Activated naive CD4-positive, alpha-beta T cell treated with anti-CD3 and anti-CD28 coated beads, Interleukin-2, amount 10 ng/mL, durations not matched to agents 7 days and 5 days (primary cell): ENCODE data around the gene CSNK1E.
"Not testable (repeated sequence)": the region's sequence is repeated elsewhere in the genome, so short reads cannot be mapped to it uniquely, and the experiment has no call there.

Experiments used
- CTCF ChIA-PET: fragments of 350-600 bp; sonication (Branson Sonifier 250); formaldehyde crosslinking; loops from one replicate; lab custom pipeline; 2021; ENCODE audit warnings: antibody characterized with exemption; lab: Charles Lee
- DNase-seq: peaks from one replicate; pipeline ENCODE4 v3.0.0-alpha.2; 2020
- H3K27ac Mint-ChIP-seq: one replicate; pipeline ENCODE4 v1.8.0; 2021; ENCODE audit warnings: mild to moderate bottlenecking, moderate library complexity, mixed read lengths
- H3K27me3 Mint-ChIP-seq: one replicate; pipeline ENCODE4 v1.8.0; 2021; ENCODE audit warnings: mild to moderate bottlenecking, mixed read lengths
- H3K36me3 Mint-ChIP-seq: one replicate; pipeline ENCODE4 v1.8.0; 2021; ENCODE audit warnings: mixed read lengths
- H3K4me1 Mint-ChIP-seq: one replicate; pipeline ENCODE4 v1.8.0; 2021; ENCODE audit warnings: mixed read lengths
- H3K4me3 Mint-ChIP-seq: one replicate; pipeline ENCODE4 v1.8.0; 2021; ENCODE audit warnings: mild to moderate bottlenecking, moderate library complexity, mixed read lengths
- H3K9me3 Mint-ChIP-seq: one replicate; pipeline ENCODE4 v1.8.0; 2021; ENCODE audit warnings: mixed read lengths

The CSNK1E gene

DNA sequence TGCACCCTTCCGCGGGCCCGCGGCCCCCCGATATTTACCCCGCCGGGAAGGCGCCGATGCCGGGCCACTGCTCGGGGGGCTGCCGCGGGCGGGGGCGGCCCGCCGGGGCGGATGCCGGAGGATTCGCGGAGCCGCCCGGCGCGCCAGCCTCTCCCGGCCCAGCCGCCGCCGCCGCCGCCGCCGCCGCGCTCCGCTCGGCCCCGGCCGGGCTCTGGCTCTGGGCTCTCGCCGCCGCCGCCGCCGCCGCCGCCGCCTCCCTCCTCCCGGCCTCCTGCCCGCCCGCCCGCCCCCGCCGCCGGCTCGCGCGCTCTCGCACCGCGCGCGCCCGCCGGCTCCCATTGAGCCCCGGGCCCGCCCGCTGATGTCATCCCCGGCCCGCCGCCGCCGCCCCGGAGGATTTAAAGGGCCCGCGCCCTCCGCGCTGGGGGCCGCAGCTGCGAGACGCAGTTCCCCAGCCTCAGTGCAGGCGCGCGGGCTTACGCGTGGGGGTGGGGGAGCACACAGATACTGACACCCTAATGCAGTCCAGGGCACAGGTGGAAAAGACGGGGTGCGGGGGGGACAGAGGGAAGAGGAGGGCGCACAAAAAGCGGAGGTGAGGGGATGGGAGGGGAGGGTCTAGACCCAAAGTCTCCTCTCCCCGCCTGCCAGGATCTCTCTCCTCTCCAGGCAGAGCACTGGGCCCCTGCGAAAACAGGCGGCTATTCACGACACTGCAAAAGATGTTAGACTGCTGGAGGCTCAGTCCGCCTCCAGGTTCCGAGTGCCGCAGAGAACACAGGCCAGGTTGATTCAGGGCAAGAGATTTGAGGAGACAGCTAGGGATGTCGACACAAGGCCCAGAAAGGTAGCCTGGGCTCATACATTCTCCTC is at the start of gene CSNK1E:
TSS of gene CSNK1E (minus strand) at position 312 of the 873 bp plus-strand sequence. CDS start 3,276 bp downstream, outside the sequence.
- Mint-ChIP-seq H3K4me3 (peak within 1 kb of the TSS; percentile 83), H3K4me1 (peaks cover 54% of the 10 kb centered on the region)
- CTCF ChIA-PET: interaction anchor here (0.8 kb wide), 1 partner anchor 11 kb away, joined by 3 read pairs; no protein-coding TSS in a partner anchor

DNA sequence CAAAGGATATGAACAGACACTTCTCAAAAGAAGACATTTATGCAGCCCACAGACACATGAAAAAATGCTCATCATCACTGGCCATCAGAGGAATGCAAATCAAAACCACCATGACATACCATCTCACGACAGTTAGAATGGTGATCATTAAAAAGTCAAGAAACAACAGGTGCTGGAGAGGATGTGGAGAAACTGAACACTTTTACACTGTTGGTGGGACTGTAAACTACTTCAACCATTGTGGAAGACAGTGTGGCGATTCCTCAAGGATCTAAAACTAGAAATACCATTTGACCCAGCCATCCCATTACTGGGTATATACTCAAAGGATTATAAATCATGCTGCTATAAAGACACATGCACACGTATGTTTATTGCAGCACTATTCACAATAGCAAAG is 48.6 kb upstream of the CSNK1E start:
- CTCF ChIA-PET, H3K27me3 Mint-ChIP-seq, H3K27ac Mint-ChIP-seq, DNase-seq, H3K4me3 Mint-ChIP-seq, H3K36me3 Mint-ChIP-seq, H3K4me1 Mint-ChIP-seq, H3K9me3 Mint-ChIP-seq: not testable (repeated sequence)

More for the DNA sequence above, at the start of gene CSNK1E:
- peak; percentile 82 for DNase-seq
- Mint-ChIP-seq H3K27ac (peak within 1 kb of the TSS; percentile 95), H3K27me3 (peaks cover 13% of the 10 kb centered on the region), H3K9me3 (no peaks in the 10 kb centered on the region), H3K36me3 (peaks cover 8% of the 10 kb centered on the region)

- H3K4me3 Mint-ChIP-seq, H3K4me1 Mint-ChIP-seq, H3K27me3 Mint-ChIP-seq, H3K9me3 Mint-ChIP-seq, H3K36me3 Mint-ChIP-seq, H3K27ac Mint-ChIP-seq, CTCF ChIA-PET, DNase-seq: not testable (repeated sequence)
These were observed 47.9 kb upstream of the CSNK1E start for GRCh38 chr22:38365174-38365573.

DNA sequence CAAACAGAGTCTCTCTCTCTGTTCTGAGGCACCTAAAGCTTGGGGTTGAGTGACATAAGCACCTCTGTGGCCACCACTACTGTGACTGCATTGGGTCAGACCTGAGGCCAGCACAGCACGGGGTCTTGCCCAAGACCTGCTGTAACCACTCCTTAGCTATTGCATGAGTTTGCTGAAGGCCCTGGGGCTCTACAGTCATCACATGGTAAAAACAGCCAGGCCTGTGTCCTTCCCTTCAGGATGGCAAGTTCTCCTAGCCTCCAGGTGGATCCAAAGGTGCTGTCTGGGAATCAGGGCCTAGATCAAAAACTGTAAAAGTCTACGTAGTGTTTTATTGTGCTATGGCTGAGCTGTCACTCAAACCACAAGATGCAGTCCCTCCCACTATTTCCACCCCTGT is 43.3 kb upstream of the CSNK1E start:
- H3K27ac Mint-ChIP-seq, H3K4me1 Mint-ChIP-seq, DNase-seq, H3K27me3 Mint-ChIP-seq, H3K9me3 Mint-ChIP-seq, H3K4me3 Mint-ChIP-seq, H3K36me3 Mint-ChIP-seq, CTCF ChIA-PET: not testable (repeated sequence)

DNA sequence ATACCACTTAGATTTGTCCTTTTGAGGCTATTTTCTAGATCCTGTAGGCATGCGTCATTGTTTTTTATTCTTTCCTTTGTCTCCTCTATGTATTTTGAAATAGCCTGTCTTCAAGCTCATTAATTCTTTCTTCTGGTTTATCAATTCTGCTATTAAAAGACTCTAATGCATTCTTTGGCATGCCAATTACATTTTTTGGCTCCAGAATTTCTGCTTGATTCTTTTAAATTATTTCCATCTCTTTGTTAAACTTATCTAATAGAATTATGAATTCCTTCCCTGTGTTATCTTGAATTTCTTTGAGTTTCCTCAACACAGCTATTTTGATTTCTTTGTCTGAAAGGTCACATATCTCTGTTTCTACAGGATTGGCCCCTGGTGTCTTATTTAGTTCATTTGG is 42.6 kb upstream of the CSNK1E start:
- H3K36me3 Mint-ChIP-seq, H3K4me1 Mint-ChIP-seq, CTCF ChIA-PET, H3K4me3 Mint-ChIP-seq, H3K9me3 Mint-ChIP-seq, H3K27ac Mint-ChIP-seq, H3K27me3 Mint-ChIP-seq, DNase-seq: not testable (repeated sequence)

GRCh38 chr22:38357971-38358370 is 40.7 kb upstream of the CSNK1E start:
- CTCF ChIA-PET: interaction anchor here (1.9 kb wide), 1 partner anchor 306 kb away, joined by 4 read pairs; no protein-coding TSS in a partner anchor
- not testable (repeated sequence) for H3K9me3 Mint-ChIP-seq, H3K4me3 Mint-ChIP-seq, H3K4me1 Mint-ChIP-seq, H3K36me3 Mint-ChIP-seq, H3K27ac Mint-ChIP-seq, H3K27me3 Mint-ChIP-seq, DNase-seq

GRCh38 chr22:38355275-38355674 is 38.0 kb upstream of the CSNK1E start:
- DNase-seq: no peak
- H3K9me3 Mint-ChIP-seq: no peaks in the 10 kb centered on the region
- no peak overlapping the region for H3K27ac Mint-ChIP-seq
- CTCF ChIA-PET: interaction anchor here (1.0 kb wide), 1 partner anchor 303 kb away, joined by 6 read pairs; no protein-coding TSS in a partner anchor
- H3K4me3 Mint-ChIP-seq: no peak overlapping the region
- peaks cover 3% of the 10 kb centered on the region for H3K27me3 Mint-ChIP-seq
- no peaks in the 10 kb centered on the region for H3K4me1 Mint-ChIP-seq
- no peaks in the 10 kb centered on the region for H3K36me3 Mint-ChIP-seq

DNA sequence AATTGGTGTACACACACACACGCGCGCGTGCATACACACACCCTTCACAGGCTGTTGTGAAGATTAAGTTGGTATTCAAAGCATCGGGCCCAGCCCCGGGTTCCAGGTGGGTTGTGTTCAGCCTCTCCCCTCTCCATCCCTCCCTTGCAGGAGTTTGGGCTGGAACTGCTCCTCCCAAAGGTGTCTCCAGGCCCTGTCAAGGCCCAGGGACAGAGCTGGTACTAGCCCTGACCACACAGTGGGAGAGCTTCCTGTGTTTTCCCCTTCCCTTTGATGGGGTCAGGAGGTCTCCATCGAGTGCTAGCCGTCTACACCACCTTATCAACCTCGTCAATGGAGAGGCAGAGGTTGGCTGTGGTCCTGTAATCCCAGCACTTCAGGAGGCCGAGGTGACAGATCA is 36.5 kb upstream of the CSNK1E start:
- Mint-ChIP-seq H3K4me1 (no peaks in the 10 kb centered on the region), H3K36me3 (no peaks in the 10 kb centered on the region), H3K27ac (no peak overlapping the region), H3K9me3 (no peaks in the 10 kb centered on the region), H3K4me3 (no peak overlapping the region), H3K27me3 (peaks cover 8% of the 10 kb centered on the region)
- DNase-seq: no peak
- CTCF ChIA-PET: interaction anchor here (1.8 kb wide), 1 partner anchor 301 kb away, joined by 10 read pairs; no protein-coding TSS in a partner anchor

DNA sequence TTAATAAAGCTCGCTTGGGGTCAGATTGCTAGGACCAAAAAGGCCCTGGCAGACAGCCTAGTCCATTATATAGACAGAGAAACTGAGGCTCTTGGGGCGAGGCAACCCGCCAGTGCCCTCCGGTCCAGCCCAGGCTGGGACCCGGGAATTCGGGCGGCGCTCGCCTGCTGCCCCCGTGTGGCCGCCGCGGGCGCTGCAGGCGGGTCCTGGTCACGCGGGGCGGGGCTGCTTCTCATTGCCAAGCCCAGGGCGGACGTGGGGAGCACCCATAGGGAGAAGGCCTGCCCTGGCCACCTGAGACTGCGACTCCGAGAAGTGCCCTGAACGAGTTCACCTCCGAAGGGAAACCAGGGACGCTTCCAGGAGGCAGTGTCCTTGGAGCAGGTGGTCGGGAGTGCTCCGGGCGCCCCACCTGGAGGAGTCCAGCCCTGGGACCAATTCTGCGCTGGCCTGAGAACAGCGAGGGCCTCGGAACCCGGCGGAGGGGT is 36.0 kb upstream of the CSNK1E start:
- peak; percentile 70 for DNase-seq
- Mint-ChIP-seq H3K27me3 (peaks cover 13% of the 10 kb centered on the region), H3K36me3 (no peaks in the 10 kb centered on the region), H3K4me1 (no peaks in the 10 kb centered on the region), H3K27ac (no peak overlapping the region), H3K9me3 (no peaks in the 10 kb centered on the region), H3K4me3 (no peak overlapping the region)
- CTCF ChIA-PET: interaction anchor here (1.0 to 1.8 kb wide), 3 partner anchors 15 to 301 kb away, joined by 3 to 10 read pairs (median 3); no protein-coding TSS in a partner anchor

GRCh38 chr22:38352436-38352835 is 35.2 kb upstream of the CSNK1E start:
- no peak for DNase-seq
- H3K27ac Mint-ChIP-seq: no peak overlapping the region
- H3K4me3 Mint-ChIP-seq: no peak overlapping the region
- CTCF ChIA-PET: interaction anchor here (1.0 to 1.8 kb wide), 4 partner anchors 14 to 300 kb away, joined by 3 to 10 read pairs (median 3); no protein-coding TSS in a partner anchor
- no peaks in the 10 kb centered on the region for H3K9me3 Mint-ChIP-seq
- H3K4me1 Mint-ChIP-seq: no peaks in the 10 kb centered on the region
- no peaks in the 10 kb centered on the region for H3K36me3 Mint-ChIP-seq
- peaks cover 18% of the 10 kb centered on the region for H3K27me3 Mint-ChIP-seq

DNA sequence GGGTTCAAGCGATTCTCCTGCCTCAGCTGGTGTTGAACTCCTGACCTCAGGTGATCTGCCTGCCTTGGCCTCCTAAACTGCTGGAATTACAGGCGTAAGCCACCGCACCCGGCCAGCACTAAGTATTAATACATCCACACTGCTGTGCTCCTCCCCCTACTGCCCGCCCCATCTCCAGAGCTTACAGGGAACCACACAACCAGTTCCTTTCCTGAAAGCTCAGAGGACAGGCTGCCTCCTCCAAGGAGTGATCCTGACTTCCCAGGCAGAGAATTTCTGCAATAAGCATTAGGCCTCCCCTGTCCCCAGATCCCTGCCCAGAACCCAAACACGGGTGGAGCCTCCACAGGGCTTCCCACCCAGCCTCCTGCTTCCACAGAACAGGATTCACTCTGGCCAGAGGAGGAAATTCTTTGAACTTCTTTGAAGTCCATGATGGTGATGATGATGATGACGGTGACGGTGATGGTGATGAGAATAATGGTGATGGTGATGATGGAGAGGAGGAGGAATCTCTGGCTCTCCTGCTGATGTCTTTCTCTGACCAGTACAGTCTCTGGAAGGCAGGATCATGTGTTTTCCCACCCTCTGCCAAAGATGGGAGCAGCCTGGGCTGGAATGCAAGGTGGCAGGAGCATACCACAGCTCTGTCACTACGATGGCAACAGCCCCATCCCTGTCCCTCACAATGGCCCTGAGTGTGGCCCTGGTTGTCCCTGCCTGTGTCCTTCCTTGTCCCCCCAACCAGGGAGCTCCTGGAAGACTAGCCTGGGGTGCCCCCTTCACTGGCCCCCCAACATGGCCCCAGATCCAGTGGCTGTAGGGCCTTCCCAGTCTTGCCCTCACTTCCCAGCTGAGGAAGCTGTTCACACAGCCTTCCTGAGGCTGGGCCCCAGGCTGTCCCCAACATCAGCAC is 33.5 kb upstream of the CSNK1E start:
- H3K4me3 Mint-ChIP-seq: no peak overlapping the region
- no peak for DNase-seq
- H3K4me1 Mint-ChIP-seq: no peaks in the 10 kb centered on the region

GRCh38 chr22:38348751-38349496 is 31.7 kb upstream of the CSNK1E start:
- Mint-ChIP-seq H3K4me1 (no peaks in the 10 kb centered on the region), H3K9me3 (no peaks in the 10 kb centered on the region), H3K36me3 (no peaks in the 10 kb centered on the region), H3K27me3 (peaks cover 28% of the 10 kb centered on the region), H3K27ac (no peak overlapping the region), H3K4me3 (no peak overlapping the region)
- no peak for DNase-seq
- CTCF ChIA-PET: interaction anchor here (2.6 kb wide), 1 partner anchor 296 kb away, joined by 12 read pairs; no protein-coding TSS in a partner anchor

More for the DNA sequence above, 33.5 kb upstream of the CSNK1E start:
- Mint-ChIP-seq H3K27ac (no peak overlapping the region), H3K36me3 (no peaks in the 10 kb centered on the region), H3K27me3 (peaks cover 28% of the 10 kb centered on the region), H3K9me3 (no peaks in the 10 kb centered on the region)
- CTCF ChIA-PET: interaction anchor here (2.6 kb wide), 1 partner anchor 298 kb away, joined by 12 read pairs; no protein-coding TSS in a partner anchor
